ENCODE results near the gene CROCC. TPM values are rescaled to one million over a fixed set of nuclear protein-coding genes. Genes with fewer than 3 reads are reported as not detected.

Gene CROCC
- total RNA-seq, 1 donor = 13.8 TPM

DNA sequence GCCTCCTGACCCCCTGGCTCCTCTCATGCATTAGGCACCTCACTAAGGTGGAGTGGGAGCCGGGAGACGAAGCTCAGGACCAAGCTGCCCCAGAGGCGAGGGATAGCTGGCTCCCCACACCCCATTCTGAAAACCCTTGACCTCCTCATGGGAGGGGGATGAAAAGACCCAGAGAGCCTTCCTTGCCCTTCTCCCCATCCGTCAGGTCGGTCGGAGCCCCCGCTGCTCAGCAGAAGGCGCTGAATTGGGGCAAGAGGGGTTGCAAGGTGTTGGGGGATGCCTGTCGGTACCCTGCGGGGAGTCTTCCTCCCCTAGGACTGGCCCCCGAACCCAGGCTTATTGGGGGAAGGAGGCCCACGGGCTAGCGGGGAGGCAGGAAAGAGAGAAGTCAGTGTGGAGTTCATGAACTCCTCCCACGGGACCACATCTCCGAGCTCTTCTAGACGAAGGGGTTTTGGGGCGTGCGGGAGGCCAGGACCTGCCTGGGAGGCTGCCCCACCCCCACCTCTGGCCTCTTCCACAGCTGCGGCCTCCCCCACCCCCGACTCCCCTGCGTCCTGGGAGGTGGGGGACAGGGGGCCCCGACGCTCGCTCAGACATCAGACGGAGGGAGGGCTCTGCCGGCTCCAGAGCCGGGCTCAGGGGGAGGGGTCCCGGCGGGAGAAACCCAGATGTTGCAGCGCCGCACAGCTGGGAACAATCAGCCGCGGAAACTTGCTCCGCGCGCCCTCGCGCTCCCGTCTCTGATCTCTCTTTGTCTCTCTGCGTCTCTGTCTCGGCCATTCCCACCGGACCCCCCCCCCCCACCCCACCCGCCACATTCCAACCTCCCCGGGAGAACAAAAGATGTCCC, 58.0 kb downstream of the CROCC start:
- DNase-seq (ENCODE audit: low read depth) = peak; percentile 51
- peak overlapping the region; percentile 71 for H3K4me3 ChIP-seq (ENCODE audit: low read depth, low read length)
- TF ChIP-seq, protein P1, sequence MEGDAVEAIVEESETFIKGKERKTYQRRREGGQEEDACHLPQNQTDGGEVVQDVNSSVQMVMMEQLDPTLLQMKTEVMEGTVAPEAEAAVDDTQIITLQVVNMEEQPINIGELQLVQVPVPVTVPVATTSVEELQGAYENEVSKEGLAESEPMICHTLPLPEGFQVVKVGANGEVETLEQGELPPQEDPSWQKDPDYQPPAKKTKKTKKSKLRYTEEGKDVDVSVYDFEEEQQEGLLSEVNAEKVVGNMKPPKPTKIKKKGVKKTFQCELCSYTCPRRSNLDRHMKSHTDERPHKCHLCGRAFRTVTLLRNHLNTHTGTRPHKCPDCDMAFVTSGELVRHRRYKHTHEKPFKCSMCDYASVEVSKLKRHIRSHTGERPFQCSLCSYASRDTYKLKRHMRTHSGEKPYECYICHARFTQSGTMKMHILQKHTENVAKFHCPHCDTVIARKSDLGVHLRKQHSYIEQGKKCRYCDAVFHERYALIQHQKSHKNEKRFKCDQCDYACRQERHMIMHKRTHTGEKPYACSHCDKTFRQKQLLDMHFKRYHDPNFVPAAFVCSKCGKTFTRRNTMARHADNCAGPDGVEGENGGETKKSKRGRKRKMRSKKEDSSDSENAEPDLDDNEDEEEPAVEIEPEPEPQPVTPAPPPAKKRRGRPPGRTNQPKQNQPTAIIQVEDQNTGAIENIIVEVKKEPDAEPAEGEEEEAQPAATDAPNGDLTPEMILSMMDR (IDR thresholded peaks at IDR 0.05; ENCODE audit: insufficient read depth, low read depth, low read length) = no peak

DNA sequence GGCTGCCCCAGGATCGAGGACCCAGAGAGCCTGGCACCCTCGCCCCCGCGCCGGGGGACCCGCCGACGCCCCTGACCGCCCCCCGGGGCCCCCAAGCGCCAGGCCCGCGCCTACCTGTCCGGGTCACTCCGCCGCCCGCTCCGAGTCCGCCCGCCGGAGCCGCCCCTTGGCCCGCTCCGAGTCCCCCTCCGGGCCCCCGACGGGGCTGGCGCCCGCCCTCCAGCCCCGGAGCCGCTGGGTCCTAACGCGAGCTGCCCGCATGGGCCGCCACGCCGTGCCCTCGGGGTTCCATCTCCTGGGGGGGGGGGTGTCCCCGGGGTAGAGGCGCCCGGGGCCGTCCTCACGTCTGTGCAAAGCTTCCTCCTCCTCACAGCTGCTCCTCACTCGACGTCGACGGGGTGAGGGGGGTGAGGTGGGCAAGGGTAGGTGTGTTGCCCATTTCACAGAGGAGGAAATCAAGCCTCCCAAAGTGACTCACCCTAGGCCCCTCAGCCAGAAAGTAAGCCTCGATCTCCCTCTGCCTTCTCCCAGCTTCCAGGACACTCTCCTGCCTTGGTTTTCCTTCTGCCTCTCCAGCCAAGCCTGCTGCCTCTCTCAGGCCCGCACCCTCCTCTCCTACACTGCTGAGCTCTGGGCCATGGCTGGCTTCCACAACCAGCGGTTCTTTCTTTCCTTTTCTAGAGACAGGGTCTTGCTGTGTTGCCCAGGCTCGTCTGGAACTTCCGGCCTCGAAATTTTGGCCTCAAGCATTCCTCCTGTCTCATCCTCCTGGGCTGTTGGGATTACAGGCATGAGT, 58.9 kb downstream of the CROCC start, which contains the start of gene MFAP2:
MFAP2 (minus strand) TSS at position 148 of the 796 bp plus-strand sequence. CDS start 2,347 bp downstream, outside the sequence.
- no peak for DNase-seq (ENCODE audit: low read depth)
- H3K4me3 ChIP-seq (ENCODE audit: low read depth, low read length) = peak within 1 kb of the TSS; percentile 71
- TF ChIP-seq, protein P1 (IDR thresholded peaks at IDR 0.05; ENCODE audit: insufficient read depth, low read depth, low read length) = no peak

GRCh38 chr1:16981269-16981849, 59.6 kb downstream of the CROCC start:
- H3K4me3 ChIP-seq (ENCODE audit: low read depth, low read length) = no peak overlapping the region
- TF ChIP-seq, protein P1 (IDR thresholded peaks at IDR 0.05; ENCODE audit: insufficient read depth, low read depth, low read length) = no peak

GRCh38 chr1:16982902-16983301, 61.2 kb downstream of the CROCC start:
- TF ChIP-seq, protein P1 (IDR thresholded peaks at IDR 0.05; ENCODE audit: insufficient read depth, low read depth, low read length) = no peak
- no peak for DNase-seq (ENCODE audit: low read depth)
- H3K4me3 ChIP-seq (ENCODE audit: low read depth, low read length) = no peak overlapping the region

More at GRCh38 chr1:16981269-16981849, 59.6 kb downstream of the CROCC start:
- peak; percentile 44 for DNase-seq (ENCODE audit: low read depth)

DNA sequence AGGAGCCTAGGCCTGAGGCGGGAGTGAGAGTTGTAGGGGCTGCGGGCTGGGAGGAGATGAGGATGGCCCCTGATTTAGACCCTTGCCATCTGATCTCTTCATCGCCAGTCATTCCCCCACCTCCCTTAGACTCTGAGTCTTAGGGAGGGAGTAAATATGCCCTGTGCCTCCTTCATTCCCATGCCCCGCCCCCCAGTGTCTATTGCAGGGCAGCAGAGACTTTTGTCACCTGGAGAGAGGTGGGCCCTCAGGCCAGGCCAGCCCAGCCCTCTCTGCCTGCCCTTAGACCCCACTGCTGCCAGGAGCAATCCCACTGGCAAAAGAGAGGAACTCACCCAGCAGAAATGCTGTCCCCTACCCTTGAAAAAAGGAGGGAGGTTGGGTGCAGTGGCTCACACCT, 61.9 kb downstream of the CROCC start:
- TF ChIP-seq, protein P1 (IDR thresholded peaks at IDR 0.05; ENCODE audit: insufficient read depth, low read depth, low read length) = no peak
- no peak overlapping the region for H3K4me3 ChIP-seq (ENCODE audit: low read depth, low read length)
- DNase-seq (ENCODE audit: low read depth) = no peak

- TF ChIP-seq, protein P1 (IDR thresholded peaks at IDR 0.05; ENCODE audit: insufficient read depth, low read depth, low read length) = no peak
- H3K4me3 ChIP-seq (ENCODE audit: low read depth, low read length) = no peak overlapping the region
- peak; percentile 44 for DNase-seq (ENCODE audit: low read depth)
These were observed 63.0 kb downstream of the CROCC start for GRCh38 chr1:16984717-16985116.

Measured in fibroblast of villous mesenchyme (primary cell).